Caco-2 (cell line): ENCODE data around the gene RALGDS. TPM values are rescaled to one million over a fixed set of nuclear protein-coding genes. Genes with fewer than 3 reads are reported as not detected.
"Not testable (repeated sequence)": the region's sequence is repeated elsewhere in the genome, so short reads cannot be mapped to it uniquely, and the experiment has no call there.

Experiments
- BruUV-seq: library from RNA; stranded (reverse); fragments of 400-500 nt; replicated peaks from 2 replicates; lab custom pipeline; 2021; lab: Mats Ljungman, UMichigan
- CTCF ChIA-PET: fragments of 300-600 bp; sonication (Branson Sonifier 250); formaldehyde crosslinking; loops from one replicate; lab custom pipeline; 2022; ENCODE audit warnings: antibody characterized with exemption; lab: Charles Lee
- POLR2A ChIA-PET: fragments of 300-600 bp; sonication (Branson Sonifier 250); formaldehyde crosslinking; loops from one replicate; lab custom pipeline; 2022; ENCODE audit warnings: antibody characterized with exemption; lab: Charles Lee
- DNase-seq, 2 experiments: peaks; one replicate each; pipeline versions ENCODE4 v3.0.0 to v3.0.0-alpha.2; 2020 to 2022
- H3K27me3 ChIP-seq: replicated peaks from 2 replicates; pipeline ENCODE4 v1.6.0; 2011; ENCODE audit warnings: low read length; ENCODE audit not compliant: control insufficient read depth, insufficient read depth
- H3K36me3 ChIP-seq: 2 replicates; pipeline ENCODE4 v1.5.1; 2011; ENCODE audit warnings: low read length; ENCODE audit not compliant: control insufficient read depth, insufficient read depth
- H3K4me1 ChIP-seq: fragments of 250-450 bp; sonication (Bioruptor Pico); 2 replicates; pipeline ENCODE4 v1.5.1; 2020; ENCODE audit warnings: mild to moderate bottlenecking
- H3K4me3 ChIP-seq: 2 replicates; pipeline ENCODE4 v1.5.1; 2011; ENCODE audit warnings: low read depth, mild to moderate bottlenecking, control low read depth, low read length
- H3K9me3 ChIP-seq: fragments of 250-450 bp; sonication (Bioruptor Pico); 2 replicates; pipeline ENCODE4 v1.5.1; 2020; ENCODE audit warnings: mild to moderate bottlenecking, moderate library complexity
- H3K27ac Mint-ChIP-seq: one replicate; pipeline ENCODE4 v1.8.0; 2022; ENCODE audit warnings: mixed read lengths; ENCODE audit not compliant: unreplicated experiment
- H3K27me3 Mint-ChIP-seq: one replicate; pipeline ENCODE4 v1.8.0; 2022; ENCODE audit warnings: mixed read lengths; ENCODE audit not compliant: insufficient read depth, unreplicated experiment
- H3K36me3 Mint-ChIP-seq: one replicate; pipeline ENCODE4 v1.8.0; 2022; ENCODE audit warnings: mild to moderate bottlenecking, mixed read lengths; ENCODE audit not compliant: insufficient read depth, unreplicated experiment
- H3K4me1 Mint-ChIP-seq: one replicate; pipeline ENCODE4 v1.8.0; 2022; ENCODE audit warnings: low read depth, mixed read lengths; ENCODE audit not compliant: unreplicated experiment
- H3K4me3 Mint-ChIP-seq: one replicate; pipeline ENCODE4 v1.8.0; 2022; ENCODE audit warnings: mild to moderate bottlenecking, moderate library complexity, mixed read lengths; ENCODE audit not compliant: unreplicated experiment
- H3K9me3 Mint-ChIP-seq: one replicate; pipeline ENCODE4 v1.8.0; 2022; ENCODE audit warnings: mixed read lengths; ENCODE audit not compliant: unreplicated experiment
- CTCF ChIP-seq, 2 experiments: fragments of 200-600 bp in 1 of 2; IDR thresholded peaks; 1 replicate in 1 of 2; 2 replicates in 1 of 2; pipeline versions ENCODE4 v1.5.1 to v1.8.0; 2011 to 2022; ENCODE audit warnings: antibody characterized with exemption in 1 of 2, control low read depth in 1 of 2, inconsistent platforms in 1 of 2, low read depth in 1 of 2, low read length in 1 of 2, mild to moderate bottlenecking in 1 of 2, moderate library complexity in 1 of 2; ENCODE audit not compliant: insufficient read depth in 1 of 2, severe bottlenecking in 1 of 2, unreplicated experiment in 1 of 2
- intact Hi-C: fragments of 100-400 bp; cut with micrococcal nuclease; formaldehyde crosslinking; loops from one replicate; pipeline ENCODE4 v1.10.0; 2022; ENCODE audit not compliant: unreplicated experiment
- total RNA-seq: library from RNA; stranded (reverse); gene quantifications from 2 replicates; pipeline ENCODE4 v1.2.3, GENCODE V29; 2022

RALGDS gene
- total RNA-seq, 1 experiment from 2014 or later, result 18.7 TPM

- H3K4me3 ChIP-seq, H3K36me3 Mint-ChIP-seq, H3K4me3 Mint-ChIP-seq, H3K9me3 ChIP-seq, H3K27ac Mint-ChIP-seq, DNase-seq, H3K27me3 Mint-ChIP-seq, H3K4me1 Mint-ChIP-seq, H3K36me3 ChIP-seq, POLR2A ChIA-PET, CTCF ChIA-PET, intact Hi-C loops, BruUV-seq, H3K4me1 ChIP-seq, H3K9me3 Mint-ChIP-seq, H3K27me3 ChIP-seq: not testable (repeated sequence)
Measured at GRCh38 chr9:133068431-133068830, 52.6 kb downstream of the RALGDS start.

- DNase-seq, result no peak
- Histone ChIP-seq H3K4me1 (no peaks in the 10 kb centered on the region), H3K4me3 (no peak overlapping the region), H3K9me3 (no peaks in the 10 kb centered on the region), H3K36me3 (no peaks in the 10 kb centered on the region), H3K27me3 (no peaks in the 10 kb centered on the region)
- H3K27me3 Mint-ChIP-seq, result no peaks in the 10 kb centered on the region
- H3K4me3 Mint-ChIP-seq, result no peak overlapping the region
- TF ChIP-seq CTCF (IDR thresholded peaks at IDR 0.05; ENCODE audit: insufficient read depth in 1 of 2, low read depth in 1 of 2, low read length in 1 of 2, severe bottlenecking in 1 of 2, unreplicated experiment in 1 of 2), result no peak
- ChIA-PET POLR2A (no interaction called here), CTCF (no interaction called here)
- H3K27ac Mint-ChIP-seq, result no peak overlapping the region
- BruUV-seq, result no TSS peak
- intact Hi-C loops, result no loop called here
- H3K36me3 Mint-ChIP-seq, result peaks cover 11% of the 10 kb centered on the region
- no peaks in the 10 kb centered on the region for H3K9me3 Mint-ChIP-seq
- H3K4me1 Mint-ChIP-seq, result no peaks in the 10 kb centered on the region
Measured at GRCh38 chr9:133067813-133068212, 53.2 kb downstream of the RALGDS start.

GRCh38 chr9:133067006-133067405 lies 54.0 kb downstream of the RALGDS start:
- H3K4me3 Mint-ChIP-seq, result no peak overlapping the region
- no peak for TF ChIP-seq CTCF (IDR thresholded peaks at IDR 0.05; ENCODE audit: insufficient read depth in 1 of 2, low read depth in 1 of 2, low read length in 1 of 2, severe bottlenecking in 1 of 2, unreplicated experiment in 1 of 2)
- BruUV-seq, result no TSS peak
- peaks cover 11% of the 10 kb centered on the region for H3K36me3 Mint-ChIP-seq
- no peaks in the 10 kb centered on the region for H3K9me3 Mint-ChIP-seq
- Histone ChIP-seq H3K36me3 (no peaks in the 10 kb centered on the region), H3K27me3 (no peaks in the 10 kb centered on the region), H3K4me3 (no peak overlapping the region), H3K4me1 (no peaks in the 10 kb centered on the region), H3K9me3 (no peaks in the 10 kb centered on the region)
- no peaks in the 10 kb centered on the region for H3K4me1 Mint-ChIP-seq
- intact Hi-C loops, result no loop called here
- ChIA-PET POLR2A (no interaction called here), CTCF (no interaction called here)
- no peaks in the 10 kb centered on the region for H3K27me3 Mint-ChIP-seq
- no peak overlapping the region for H3K27ac Mint-ChIP-seq
- DNase-seq, result no peak
